Breast epithelium (tissue), 4 donors: ENCODE data around the gene RHBDD3. TPM values are rescaled to one million over a fixed set of nuclear protein-coding genes. Genes with fewer than 3 reads are reported as not detected.
"Not testable (repeated sequence)": the region's sequence is repeated elsewhere in the genome, so short reads cannot be mapped to it uniquely, and the experiment has no call there.

Source experiments
- DNase-seq, 2 donors: peaks; one replicate each; pipeline ENCODE4 v3.0.0-alpha.2; 2019; ENCODE audit warnings: low spot score in 2 of 2
- H3K27ac ChIP-seq, 2 donors: fragments of 200-600 bp; sonication (generic) in 1 of 2; one replicate each; pipeline ENCODE4 v1.5.1; 2016 to 2019; ENCODE audit warnings: mild to moderate bottlenecking in 1 of 2
- H3K27me3 ChIP-seq, 2 donors: fragments of 200-600 bp; sonication (generic) in 1 of 2; one replicate each; pipeline versions ENCODE4 v1.5.1 to v1.6.0; 2017 to 2019; ENCODE audit warnings: control low read depth in 1 of 2, mild to moderate bottlenecking in 1 of 2
- H3K36me3 ChIP-seq: fragments of 200-600 bp; one replicate; pipeline ENCODE4 v1.5.1; 2019
- H3K4me1 ChIP-seq, 2 donors: fragments of 200-600 bp; sonication (generic); one replicate each; pipeline ENCODE4 v1.5.1; 2016 to 2019; ENCODE audit warnings: control low read depth in 1 of 2
- H3K4me3 ChIP-seq, 3 donors: fragments of 200-600 bp; sonication (generic); 1 replicate in 2 of 3; 2 replicates in 1 of 3; pipeline ENCODE4 v1.5.1; 2016 to 2019; ENCODE audit warnings: mild to moderate bottlenecking in 3 of 3, moderate library complexity in 2 of 3
- H3K9me3 ChIP-seq, 2 donors: fragments of 200-600 bp; sonication (generic) in 1 of 2; one replicate each; pipeline ENCODE4 v1.5.1; 2016 to 2019; ENCODE audit warnings: control low read depth in 1 of 2
- CTCF ChIP-seq, 3 donors: fragments of 450-650 bp; IDR thresholded peaks; one replicate each; pipeline ENCODE4 v1.5.1; 2016 to 2017; ENCODE audit warnings: antibody characterized with exemption in 3 of 3, mild to moderate bottlenecking in 3 of 3, moderate library complexity in 3 of 3
- POLR2A ChIP-seq: fragments of 450-650 bp; IDR thresholded peaks from one replicate; pipeline ENCODE4 v1.6.1; 2016; ENCODE audit warnings: antibody characterized with exemption, mild to moderate bottlenecking, moderate library complexity
- POLR2AphosphoS5 ChIP-seq, 3 donors: sonication (generic); formaldehyde crosslinking; IDR thresholded peaks; one replicate each; pipeline ENCODE4 v1.6.1; 2017; ENCODE audit warnings: antibody characterized with exemption in 3 of 3
- intact Hi-C: fragments of 100-400 bp; cut with DNase I; formaldehyde crosslinking; loops from one replicate; pipeline ENCODE4 v1.15.1; 2023; ENCODE audit warnings: low total_unique reads
- total RNA-seq, 3 donors: library from RNA; depleted of rRNA; stranded (reverse); fragments of >200 nt; gene quantifications; one replicate each; pipeline ENCODE4 v1.1.0, GENCODE V29; 2016

RHBDD3 gene
- total RNA-seq, 3 donors from 2014 or later, result 16.2 to 31.8 (median 28.2) TPM

- no peak overlapping the region for H3K4me3 ChIP-seq
- no peaks in the 10 kb centered on the region for H3K36me3 ChIP-seq
- no peaks in the 10 kb centered on the region for H3K4me1 ChIP-seq
- H3K9me3 ChIP-seq, result no peaks in the 10 kb centered on the region
- H3K27me3 ChIP-seq, result no peaks in the 10 kb centered on the region
- DNase-seq, result no peak
- TF ChIP-seq CTCF (IDR thresholded peaks at IDR 0.05), result no peak
- TF ChIP-seq POLR2AphosphoS5 (IDR thresholded peaks at IDR 0.05), result no peak
- no peak for TF ChIP-seq POLR2A
- H3K27ac ChIP-seq, result no peak overlapping the region
- intact Hi-C loops, result no loop called here
Observed at GRCh38 chr22:29255064-29255621, 12.6 kb downstream of the RHBDD3 start.

- Histone ChIP-seq H3K27ac (no peak overlapping the region), H3K27me3 (no peaks in the 10 kb centered on the region), H3K9me3 (no peaks in the 10 kb centered on the region), H3K36me3 (no peaks in the 10 kb centered on the region), H3K4me3 (no peak overlapping the region), H3K4me1 (no peaks in the 10 kb centered on the region)
- intact Hi-C loops, result no loop called here
- no peak for DNase-seq
- TF ChIP-seq POLR2A (no peak), CTCF (IDR thresholded peaks at IDR 0.05) (no peak), POLR2AphosphoS5 (IDR thresholded peaks at IDR 0.05) (no peak)
Observed at GRCh38 chr22:29254286-29254660, 13.5 kb downstream of the RHBDD3 start.

DNA sequence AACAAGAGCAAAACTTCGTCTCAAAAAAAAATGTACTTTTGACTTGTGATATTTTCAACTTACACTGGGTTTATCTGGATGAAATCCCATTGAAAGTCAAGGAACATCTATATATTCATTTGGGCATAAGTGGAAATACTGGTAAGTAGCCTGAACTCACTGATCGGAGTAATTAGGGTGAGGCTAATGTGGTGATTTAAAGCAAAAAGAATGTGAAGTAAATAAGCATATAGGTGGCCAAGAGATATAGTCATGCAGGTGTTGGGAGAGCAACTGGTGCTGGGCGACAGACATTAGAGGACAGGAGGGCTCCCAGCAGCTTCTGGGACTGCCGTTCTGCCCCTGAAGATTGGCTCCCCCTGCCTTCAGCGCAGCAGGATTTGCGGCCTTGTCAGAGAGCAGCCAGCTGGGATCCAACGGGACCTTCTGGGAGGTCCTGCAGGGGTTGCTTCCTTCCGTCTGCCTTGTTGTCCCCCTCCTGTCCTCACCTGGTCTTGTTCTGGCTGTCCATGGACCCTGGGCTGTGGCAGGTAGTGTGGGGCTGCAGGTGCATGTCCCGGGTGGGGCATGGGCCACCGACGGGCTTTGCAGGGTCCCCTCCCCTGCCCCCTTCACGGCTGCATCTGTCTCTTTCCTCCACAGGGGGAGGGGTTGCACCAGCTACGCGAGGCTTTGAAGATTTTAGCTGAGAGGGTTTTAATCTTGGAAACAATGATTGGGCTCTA is 14.1 kb downstream of the RHBDD3 start:
- Histone ChIP-seq H3K36me3 (no peaks in the 10 kb centered on the region), H3K4me3 (no peak overlapping the region), H3K27ac (no peak overlapping the region), H3K4me1 (no peaks in the 10 kb centered on the region), H3K27me3 (no peaks in the 10 kb centered on the region), H3K9me3 (no peaks in the 10 kb centered on the region)
- no peak for DNase-seq
- TF ChIP-seq CTCF (IDR thresholded peaks at IDR 0.05) (no peak), POLR2A (no peak), POLR2AphosphoS5 (IDR thresholded peaks at IDR 0.05) (no peak)
- intact Hi-C loops, result no loop called here

DNA sequence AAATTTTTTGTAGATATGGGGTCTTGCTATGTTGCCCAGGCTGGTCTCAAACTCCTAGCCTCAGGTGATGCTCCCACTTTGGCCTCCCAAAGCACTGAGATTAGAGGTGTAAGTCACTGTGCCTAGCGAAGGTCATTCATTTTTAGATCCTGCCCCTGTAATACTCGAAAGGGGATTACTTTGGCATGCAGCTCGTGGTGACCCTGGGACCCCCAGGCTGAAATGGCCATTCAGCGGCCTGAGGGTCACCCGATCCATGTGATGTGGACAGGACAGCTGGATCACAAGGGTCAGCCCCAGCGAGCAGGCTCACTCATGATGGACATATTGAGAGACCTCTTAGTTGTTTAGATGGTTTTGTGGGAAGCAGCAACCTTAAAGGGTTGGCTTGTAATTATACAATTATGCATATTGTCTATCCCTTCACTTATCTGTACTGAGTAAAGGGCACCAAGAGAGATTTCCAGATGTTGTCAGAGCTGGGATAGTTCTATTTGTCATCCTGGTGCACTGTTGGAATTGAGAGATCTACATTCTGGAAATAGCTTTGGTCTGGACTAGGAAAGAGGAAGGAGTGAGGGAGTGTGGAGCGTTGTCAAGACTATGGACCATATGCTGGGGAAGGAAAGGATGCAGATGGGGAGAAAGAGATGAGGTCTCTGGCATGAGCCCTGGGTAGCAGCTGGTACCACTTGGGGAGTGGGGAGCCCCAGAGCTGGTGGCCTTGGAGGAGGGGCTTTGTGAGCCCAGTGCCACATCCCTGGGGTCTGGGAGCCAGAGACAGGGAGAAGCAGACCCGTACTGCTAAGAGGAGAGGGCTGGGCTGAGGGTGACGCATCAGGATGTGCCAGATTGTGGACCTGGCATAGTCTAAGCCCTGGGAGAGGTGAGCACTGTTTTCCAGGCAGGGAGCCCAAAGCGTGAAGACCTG is 15.5 kb downstream of the RHBDD3 start:
- H3K27ac ChIP-seq, result no peak overlapping the region
- no peaks in the 10 kb centered on the region for H3K36me3 ChIP-seq
- H3K4me1 ChIP-seq, result no peaks in the 10 kb centered on the region
- DNase-seq, result no peak
- intact Hi-C loops, result no loop called here
- H3K4me3 ChIP-seq, result no peak overlapping the region
- no peaks in the 10 kb centered on the region for H3K9me3 ChIP-seq
- TF ChIP-seq CTCF (IDR thresholded peaks at IDR 0.05), result no peak
- no peak for TF ChIP-seq POLR2AphosphoS5 (IDR thresholded peaks at IDR 0.05)
- no peak for TF ChIP-seq POLR2A
- no peaks in the 10 kb centered on the region for H3K27me3 ChIP-seq

GRCh38 chr22:29251265-29251664 is 16.5 kb downstream of the RHBDD3 start:
- no peaks in the 10 kb centered on the region for H3K4me1 ChIP-seq
- intact Hi-C loops, result no loop called here
- no peak for DNase-seq

DNA sequence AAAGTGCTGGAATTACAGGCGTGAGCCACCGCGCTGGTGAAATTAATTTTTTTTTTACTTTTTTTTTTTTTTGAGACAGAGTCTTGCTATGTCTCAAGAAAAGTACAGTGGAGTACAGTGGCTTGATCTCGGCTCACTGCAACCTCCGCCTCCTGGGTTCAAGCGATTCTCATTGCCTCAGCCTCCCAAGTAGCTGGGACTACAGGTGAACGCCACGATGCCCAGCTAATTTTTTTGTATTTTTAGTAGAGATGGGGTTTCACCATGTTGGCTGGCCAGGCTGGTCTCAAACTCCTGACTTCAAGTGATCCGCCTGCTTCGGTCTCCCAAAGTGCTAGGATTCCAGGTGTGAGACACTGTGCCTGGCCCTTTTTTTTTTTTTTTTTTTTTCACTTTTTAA is 19.9 kb downstream of the RHBDD3 start:
- H3K36me3 ChIP-seq, H3K9me3 ChIP-seq, H3K4me3 ChIP-seq, H3K27me3 ChIP-seq, H3K27ac ChIP-seq, DNase-seq, H3K4me1 ChIP-seq: not testable (repeated sequence)
- intact Hi-C loops, result loop anchor here (5.0 kb wide), 1 partner anchor 1381 kb away; no protein-coding TSS in a partner anchor

More at GRCh38 chr22:29251265-29251664, 16.5 kb downstream of the RHBDD3 start:
- TF ChIP-seq POLR2AphosphoS5 (IDR thresholded peaks at IDR 0.05) (no peak), POLR2A (no peak), CTCF (IDR thresholded peaks at IDR 0.05) (no peak)
- H3K36me3 ChIP-seq, result no peaks in the 10 kb centered on the region
- H3K27me3 ChIP-seq, result no peaks in the 10 kb centered on the region
- no peak overlapping the region for H3K4me3 ChIP-seq
- no peaks in the 10 kb centered on the region for H3K9me3 ChIP-seq
- H3K27ac ChIP-seq, result no peak overlapping the region
